B cell (primary cell): ENCODE results near the gene DDA1.

Experiments used
- EZH2 ChIP-seq: IDR thresholded peaks from 2 replicates; pipeline ENCODE4 v1.6.1; 2012; ENCODE audit warnings: borderline replicate concordance, low read depth, mild to moderate bottlenecking, moderate library complexity, low read length; ENCODE audit not compliant: insufficient read depth, poor library complexity, severe bottlenecking
- TF ChIP-seq, protein P1 (sequence below): fragments of 200-600 bp; IDR thresholded peaks from one replicate; pipeline ENCODE4 v1.8.0; 2022; ENCODE audit warnings: antibody characterized with exemption, mild to moderate bottlenecking

DNA sequence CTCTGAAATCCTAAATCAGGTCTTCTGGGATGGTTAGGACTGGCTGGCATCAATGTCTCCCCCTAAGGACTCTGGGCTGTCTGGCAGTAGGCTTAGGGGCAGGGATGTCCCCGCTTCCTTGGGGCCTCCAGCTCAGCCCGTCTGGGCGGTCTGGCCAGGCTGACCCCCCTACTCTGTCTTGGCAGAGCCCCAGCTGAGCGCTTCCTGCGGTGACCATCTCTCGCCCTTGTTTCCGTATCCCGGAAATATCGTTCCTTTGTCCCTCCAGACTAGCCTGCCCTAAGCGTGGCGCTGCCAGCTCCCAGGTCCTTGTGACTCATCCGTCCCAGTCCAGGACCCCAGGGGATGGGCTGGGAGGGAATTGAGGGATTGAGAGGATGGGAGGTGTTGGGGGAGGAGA, 39.3 kb downstream of the DDA1 start:
- TF ChIP-seq EZH2 = no peak
- TF ChIP-seq, protein P1, sequence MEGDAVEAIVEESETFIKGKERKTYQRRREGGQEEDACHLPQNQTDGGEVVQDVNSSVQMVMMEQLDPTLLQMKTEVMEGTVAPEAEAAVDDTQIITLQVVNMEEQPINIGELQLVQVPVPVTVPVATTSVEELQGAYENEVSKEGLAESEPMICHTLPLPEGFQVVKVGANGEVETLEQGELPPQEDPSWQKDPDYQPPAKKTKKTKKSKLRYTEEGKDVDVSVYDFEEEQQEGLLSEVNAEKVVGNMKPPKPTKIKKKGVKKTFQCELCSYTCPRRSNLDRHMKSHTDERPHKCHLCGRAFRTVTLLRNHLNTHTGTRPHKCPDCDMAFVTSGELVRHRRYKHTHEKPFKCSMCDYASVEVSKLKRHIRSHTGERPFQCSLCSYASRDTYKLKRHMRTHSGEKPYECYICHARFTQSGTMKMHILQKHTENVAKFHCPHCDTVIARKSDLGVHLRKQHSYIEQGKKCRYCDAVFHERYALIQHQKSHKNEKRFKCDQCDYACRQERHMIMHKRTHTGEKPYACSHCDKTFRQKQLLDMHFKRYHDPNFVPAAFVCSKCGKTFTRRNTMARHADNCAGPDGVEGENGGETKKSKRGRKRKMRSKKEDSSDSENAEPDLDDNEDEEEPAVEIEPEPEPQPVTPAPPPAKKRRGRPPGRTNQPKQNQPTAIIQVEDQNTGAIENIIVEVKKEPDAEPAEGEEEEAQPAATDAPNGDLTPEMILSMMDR = no peak
